ENCODE results near the gene PPP3R2. TPM values are rescaled to one million over a fixed set of nuclear protein-coding genes. Genes with fewer than 3 reads are reported as not detected.

Gene PPP3R2
- total RNA-seq, 1 experiment from 2014 or later: not detected

DNA sequence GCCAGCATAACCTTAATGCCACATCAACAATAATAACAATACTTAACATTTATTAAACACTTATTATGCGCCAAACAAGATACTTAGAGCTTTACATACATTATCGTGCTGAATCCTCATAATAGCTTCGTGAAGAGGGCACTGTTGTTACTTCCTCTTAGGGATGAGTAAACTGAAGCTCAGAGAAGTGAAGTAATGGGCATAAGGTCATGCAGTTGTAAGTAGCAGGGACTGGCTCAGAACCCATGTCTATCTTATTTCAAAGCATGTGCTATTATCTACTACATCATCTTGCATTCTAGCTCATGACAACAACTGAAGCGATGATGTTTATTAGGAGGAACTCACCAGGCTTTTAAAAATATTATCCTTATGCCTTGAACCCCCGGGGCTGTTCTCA is 34.9 kb upstream of the PPP3R2 start:
- intact Hi-C loops (cut with micrococcal nuclease; ENCODE audit: unreplicated experiment): no loop called here
- H3K9me3 Mint-ChIP-seq (ENCODE audit: low read depth, unreplicated experiment): no peaks in the 10 kb centered on the region
- no peaks in the 10 kb centered on the region for H3K27me3 Mint-ChIP-seq (ENCODE audit: unreplicated experiment)
- CTCF ChIA-PET: no interaction called here
- no peaks in the 10 kb centered on the region for H3K36me3 Mint-ChIP-seq (ENCODE audit: insufficient read depth, unreplicated experiment)
- TF ChIP-seq, protein P1, sequence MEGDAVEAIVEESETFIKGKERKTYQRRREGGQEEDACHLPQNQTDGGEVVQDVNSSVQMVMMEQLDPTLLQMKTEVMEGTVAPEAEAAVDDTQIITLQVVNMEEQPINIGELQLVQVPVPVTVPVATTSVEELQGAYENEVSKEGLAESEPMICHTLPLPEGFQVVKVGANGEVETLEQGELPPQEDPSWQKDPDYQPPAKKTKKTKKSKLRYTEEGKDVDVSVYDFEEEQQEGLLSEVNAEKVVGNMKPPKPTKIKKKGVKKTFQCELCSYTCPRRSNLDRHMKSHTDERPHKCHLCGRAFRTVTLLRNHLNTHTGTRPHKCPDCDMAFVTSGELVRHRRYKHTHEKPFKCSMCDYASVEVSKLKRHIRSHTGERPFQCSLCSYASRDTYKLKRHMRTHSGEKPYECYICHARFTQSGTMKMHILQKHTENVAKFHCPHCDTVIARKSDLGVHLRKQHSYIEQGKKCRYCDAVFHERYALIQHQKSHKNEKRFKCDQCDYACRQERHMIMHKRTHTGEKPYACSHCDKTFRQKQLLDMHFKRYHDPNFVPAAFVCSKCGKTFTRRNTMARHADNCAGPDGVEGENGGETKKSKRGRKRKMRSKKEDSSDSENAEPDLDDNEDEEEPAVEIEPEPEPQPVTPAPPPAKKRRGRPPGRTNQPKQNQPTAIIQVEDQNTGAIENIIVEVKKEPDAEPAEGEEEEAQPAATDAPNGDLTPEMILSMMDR (IDR thresholded peaks at IDR 0.05; ENCODE audit: unreplicated experiment): no peak
- no peak overlapping the region for H3K4me3 Mint-ChIP-seq (ENCODE audit: low read depth, unreplicated experiment)
- H3K4me1 Mint-ChIP-seq (ENCODE audit: low read depth, unreplicated experiment): no peaks in the 10 kb centered on the region
- H3K27ac Mint-ChIP-seq (ENCODE audit: unreplicated experiment): no peak overlapping the region
- no peak for DNase-seq
- no TSS peak for BruUV-seq (replicated peaks)

DNA sequence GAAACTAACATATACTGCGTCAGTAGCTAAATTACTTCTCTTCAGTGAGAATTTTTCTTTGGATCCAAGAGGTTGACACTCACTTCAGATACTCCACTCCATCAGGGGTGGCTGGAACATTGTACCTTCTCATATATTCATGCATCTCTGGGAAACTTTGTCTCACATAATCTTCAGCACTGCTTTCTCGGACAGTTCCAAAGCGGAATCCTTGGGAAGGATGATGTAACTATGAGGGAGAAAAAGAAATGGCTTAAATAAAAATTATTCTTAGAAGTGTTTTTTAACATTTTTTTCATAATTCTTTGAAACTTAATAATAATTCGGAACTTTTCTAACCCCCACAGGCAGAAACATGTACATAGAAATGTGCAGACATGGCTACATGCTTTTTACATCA is 33.4 kb upstream of the PPP3R2 start:
- H3K4me3 Mint-ChIP-seq (ENCODE audit: low read depth, unreplicated experiment): no peak overlapping the region
- no peaks in the 10 kb centered on the region for H3K27me3 Mint-ChIP-seq (ENCODE audit: unreplicated experiment)
- DNase-seq: no peak
- H3K9me3 Mint-ChIP-seq (ENCODE audit: low read depth, unreplicated experiment): no peaks in the 10 kb centered on the region
- BruUV-seq (replicated peaks): no TSS peak
- H3K4me1 Mint-ChIP-seq (ENCODE audit: low read depth, unreplicated experiment): no peaks in the 10 kb centered on the region
- no peaks in the 10 kb centered on the region for H3K36me3 Mint-ChIP-seq (ENCODE audit: insufficient read depth, unreplicated experiment)
- intact Hi-C loops (cut with micrococcal nuclease; ENCODE audit: unreplicated experiment): no loop called here
- CTCF ChIA-PET: no interaction called here
- TF ChIP-seq, protein P1 (IDR thresholded peaks at IDR 0.05; ENCODE audit: unreplicated experiment): no peak
- H3K27ac Mint-ChIP-seq (ENCODE audit: unreplicated experiment): no peak overlapping the region

DNA sequence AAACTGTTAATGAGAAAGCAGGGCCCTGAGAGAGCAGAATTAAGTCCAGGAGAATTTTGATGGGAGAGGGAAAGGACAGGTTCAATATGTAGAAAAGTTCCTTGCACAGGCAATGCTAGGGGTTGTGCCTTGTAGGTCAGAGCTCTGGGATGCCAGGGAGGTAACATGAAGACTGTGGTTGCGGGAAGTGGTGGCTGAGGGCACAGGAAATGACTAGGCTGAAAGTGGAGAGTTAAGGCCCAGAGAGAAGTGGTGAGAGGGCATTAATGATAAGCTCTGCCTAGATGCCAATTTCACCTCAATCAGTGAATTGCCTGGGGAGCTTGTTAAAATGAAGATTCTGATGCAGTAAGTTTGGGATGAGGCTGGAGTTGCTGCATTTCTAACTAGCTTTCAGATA is 31.5 kb upstream of the PPP3R2 start:
- Mint-ChIP-seq H3K9me3 (ENCODE audit: low read depth, unreplicated experiment) (no peaks in the 10 kb centered on the region), H3K4me1 (ENCODE audit: low read depth, unreplicated experiment) (no peaks in the 10 kb centered on the region), H3K36me3 (ENCODE audit: insufficient read depth, unreplicated experiment) (no peaks in the 10 kb centered on the region), H3K4me3 (ENCODE audit: low read depth, unreplicated experiment) (no peak overlapping the region), H3K27ac (ENCODE audit: unreplicated experiment) (no peak overlapping the region), H3K27me3 (ENCODE audit: unreplicated experiment) (no peaks in the 10 kb centered on the region)
- intact Hi-C loops (cut with micrococcal nuclease; ENCODE audit: unreplicated experiment): no loop called here
- TF ChIP-seq, protein P1 (IDR thresholded peaks at IDR 0.05; ENCODE audit: unreplicated experiment): no peak
- no peak for DNase-seq
- BruUV-seq (replicated peaks): no TSS peak
- CTCF ChIA-PET: no interaction called here

DNA sequence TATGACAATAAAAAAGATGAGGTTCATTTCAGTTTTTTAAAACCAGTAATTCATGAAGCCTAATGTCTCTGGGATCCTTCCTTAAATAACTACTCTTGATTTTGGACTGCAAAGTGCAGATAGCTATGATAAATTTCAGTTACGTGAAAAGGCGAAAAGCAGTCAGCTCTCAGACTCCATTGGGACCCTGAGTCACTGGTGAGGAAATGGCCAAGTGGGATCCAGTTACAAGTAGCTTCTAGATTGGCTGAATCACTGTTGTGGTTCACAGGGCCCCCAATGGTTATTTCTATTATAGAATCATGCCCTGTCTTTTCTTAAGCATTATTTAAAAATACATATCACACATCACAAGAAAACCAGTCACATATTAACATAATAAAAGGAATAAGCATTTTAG is 31.1 kb upstream of the PPP3R2 start:
- H3K36me3 Mint-ChIP-seq (ENCODE audit: insufficient read depth, unreplicated experiment): no peaks in the 10 kb centered on the region
- no peak overlapping the region for H3K27ac Mint-ChIP-seq (ENCODE audit: unreplicated experiment)
- H3K4me1 Mint-ChIP-seq (ENCODE audit: low read depth, unreplicated experiment): no peaks in the 10 kb centered on the region
- no peak for DNase-seq
- TF ChIP-seq, protein P1 (IDR thresholded peaks at IDR 0.05; ENCODE audit: unreplicated experiment): no peak
- BruUV-seq (replicated peaks): no TSS peak
- no peak overlapping the region for H3K4me3 Mint-ChIP-seq (ENCODE audit: low read depth, unreplicated experiment)
- intact Hi-C loops (cut with micrococcal nuclease; ENCODE audit: unreplicated experiment): no loop called here
- no peaks in the 10 kb centered on the region for H3K27me3 Mint-ChIP-seq (ENCODE audit: unreplicated experiment)
- H3K9me3 Mint-ChIP-seq (ENCODE audit: low read depth, unreplicated experiment): no peaks in the 10 kb centered on the region
- CTCF ChIA-PET: interaction anchor here (0.6 kb wide), 1 partner anchor 38 kb away, joined by 4 read pairs; no protein-coding TSS in a partner anchor

Measured in Calu3 (cell line).